Kidney capillary endothelial cell (primary cell): ENCODE measurements around the gene PTP4A1.

Source experiments
- DNase-seq: peaks from one replicate; pipeline ENCODE4 v3.0.0-alpha.2; 2018; ENCODE audit warnings: low spot score

Gene PTP4A1

GRCh38 chr6:63556369-63556768 lies 15.9 kb upstream of the PTP4A1 start:
- no peak for DNase-seq

DNA sequence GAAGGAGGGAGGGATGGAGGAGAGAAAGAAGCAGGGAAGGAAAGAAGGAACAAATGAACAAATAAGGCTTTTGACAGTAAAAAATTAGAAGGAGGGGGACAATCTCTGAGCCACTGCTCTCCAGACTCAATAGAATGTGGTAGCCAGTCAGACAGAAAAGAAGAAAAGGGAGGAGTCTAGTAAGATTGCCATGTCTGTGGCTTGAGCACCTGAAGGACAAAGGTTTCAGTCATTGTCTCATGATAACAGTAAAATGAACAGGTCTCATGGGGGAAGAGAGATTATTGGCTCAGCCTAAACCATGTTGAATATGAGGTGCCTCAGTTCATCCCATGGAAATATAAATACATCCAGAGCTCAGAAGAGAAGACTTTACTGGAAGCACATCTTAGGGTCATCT lies 14.0 kb upstream of the PTP4A1 start:
- no peak for DNase-seq

DNA sequence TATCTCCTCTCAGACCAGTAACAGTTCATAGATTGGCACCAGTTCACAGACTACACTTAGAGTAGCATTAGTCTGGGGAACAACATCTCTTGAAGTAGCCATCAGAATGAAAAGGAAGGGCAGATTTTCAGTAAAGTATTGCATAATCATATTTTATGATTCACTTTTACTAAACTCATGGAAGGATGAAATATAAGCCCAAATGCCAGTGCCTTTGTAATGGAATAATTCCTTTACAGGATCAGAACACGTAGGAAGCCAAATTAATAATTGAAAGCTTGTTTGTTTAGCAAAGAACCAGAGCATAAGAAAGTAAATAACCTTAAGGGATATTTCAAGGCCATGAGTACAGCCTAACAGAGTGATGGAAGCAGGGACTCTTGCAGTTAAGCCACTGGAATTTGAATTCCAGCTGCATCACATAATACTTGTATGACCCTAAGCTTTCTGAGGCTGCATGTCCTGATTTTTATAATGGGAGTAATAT lies 11.4 kb upstream of the PTP4A1 start:
- DNase-seq, result no peak

DNA sequence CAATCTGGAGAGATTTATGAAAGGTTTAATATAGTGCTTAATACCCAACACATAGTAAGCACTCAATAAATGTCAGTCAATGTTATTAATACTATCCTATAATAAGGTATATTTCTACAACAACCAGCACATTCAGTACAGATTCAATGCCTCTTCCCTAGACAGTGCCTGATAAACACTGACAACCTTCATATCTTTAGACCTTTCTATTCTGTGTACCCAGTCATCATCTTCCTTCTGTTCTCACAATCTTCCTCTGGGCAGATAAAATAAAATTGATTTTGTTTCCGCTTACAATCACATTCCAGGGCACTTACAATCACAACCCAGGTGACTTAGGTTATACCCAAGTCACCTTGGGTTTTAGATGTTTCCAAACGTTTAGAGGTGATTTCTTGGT lies 11.0 kb upstream of the PTP4A1 start:
- DNase-seq, result no peak

DNA sequence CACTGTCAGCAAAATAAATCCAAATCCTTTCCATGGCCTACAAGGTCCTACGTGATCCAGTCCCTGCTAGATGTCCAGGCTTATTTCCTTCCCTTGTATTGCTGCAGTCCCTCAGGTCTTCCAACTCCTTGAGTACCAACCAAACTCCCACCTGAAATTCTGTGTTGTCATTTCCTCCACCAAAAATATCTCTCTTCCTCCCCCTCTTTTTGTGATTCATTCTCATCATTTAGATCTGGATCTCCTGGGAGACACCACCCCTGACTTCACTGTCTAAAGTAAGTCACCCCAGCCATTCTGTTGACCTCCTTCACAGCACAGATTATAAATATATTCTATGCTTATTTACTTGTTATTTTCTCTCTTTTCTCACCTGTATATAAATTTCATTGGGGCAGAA lies 9.0 kb upstream of the PTP4A1 start:
- DNase-seq, result no peak

GRCh38 chr6:63565058-63565726 lies 7.1 kb upstream of the PTP4A1 start:
- no peak for DNase-seq

GRCh38 chr6:63565727-63566596 lies 6.3 kb upstream of the PTP4A1 start:
- no peak for DNase-seq

- DNase-seq, result no peak
Measured at GRCh38 chr6:63567966-63568365, 4.3 kb upstream of the PTP4A1 start.

DNA sequence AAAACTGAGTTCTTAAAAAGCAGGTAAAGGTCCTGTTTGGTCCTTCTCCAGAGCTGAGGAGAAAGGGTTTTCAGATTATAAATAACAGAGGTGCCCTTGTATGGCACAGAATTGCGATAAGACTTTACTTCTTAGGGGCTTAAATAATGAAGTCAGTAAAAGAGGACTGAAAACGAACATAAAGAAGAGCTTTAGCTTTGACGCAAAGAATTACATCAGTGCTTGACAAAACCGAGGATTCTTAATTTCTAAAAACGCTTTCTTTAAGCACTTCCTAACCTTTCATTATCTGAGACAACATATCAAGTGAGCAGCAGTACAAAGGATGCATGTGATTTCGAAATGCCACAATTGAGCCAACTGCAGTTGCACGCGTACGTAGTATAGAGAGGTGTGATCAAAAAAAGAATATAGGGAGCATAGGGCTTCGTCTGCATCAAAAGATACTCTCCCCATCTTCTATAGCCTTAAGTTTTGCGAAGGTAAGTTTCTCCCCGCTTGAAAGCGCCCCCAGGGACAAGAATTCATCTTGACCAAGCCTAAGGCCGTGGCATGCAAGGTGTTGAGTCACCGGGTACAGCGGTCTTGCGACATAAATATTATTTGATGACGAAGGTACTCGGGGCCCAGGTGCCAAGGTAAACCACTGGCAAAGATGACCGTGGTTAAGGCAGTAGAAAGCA lies 778 bp upstream of the PTP4A1 start:
- DNase-seq, result no peak

DNA sequence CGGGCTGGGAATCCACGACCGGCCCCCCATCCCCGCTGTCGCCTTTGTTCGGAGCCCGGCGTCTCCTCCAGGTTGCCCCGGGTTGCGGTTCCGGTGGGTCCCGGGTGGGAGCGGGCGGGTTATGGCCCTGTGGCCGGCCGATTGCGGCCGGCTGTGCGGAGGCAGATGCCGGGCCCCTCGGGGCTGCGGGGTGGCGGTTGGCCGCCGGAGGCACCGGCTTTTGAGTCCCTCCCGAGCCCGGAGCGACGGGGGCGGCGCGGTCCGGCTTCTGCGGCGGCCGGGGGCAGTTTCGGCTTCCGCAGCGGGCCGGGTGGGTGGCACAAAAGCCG lies 431 bp downstream of the PTP4A1 start:
- DNase-seq, result no peak

DNA sequence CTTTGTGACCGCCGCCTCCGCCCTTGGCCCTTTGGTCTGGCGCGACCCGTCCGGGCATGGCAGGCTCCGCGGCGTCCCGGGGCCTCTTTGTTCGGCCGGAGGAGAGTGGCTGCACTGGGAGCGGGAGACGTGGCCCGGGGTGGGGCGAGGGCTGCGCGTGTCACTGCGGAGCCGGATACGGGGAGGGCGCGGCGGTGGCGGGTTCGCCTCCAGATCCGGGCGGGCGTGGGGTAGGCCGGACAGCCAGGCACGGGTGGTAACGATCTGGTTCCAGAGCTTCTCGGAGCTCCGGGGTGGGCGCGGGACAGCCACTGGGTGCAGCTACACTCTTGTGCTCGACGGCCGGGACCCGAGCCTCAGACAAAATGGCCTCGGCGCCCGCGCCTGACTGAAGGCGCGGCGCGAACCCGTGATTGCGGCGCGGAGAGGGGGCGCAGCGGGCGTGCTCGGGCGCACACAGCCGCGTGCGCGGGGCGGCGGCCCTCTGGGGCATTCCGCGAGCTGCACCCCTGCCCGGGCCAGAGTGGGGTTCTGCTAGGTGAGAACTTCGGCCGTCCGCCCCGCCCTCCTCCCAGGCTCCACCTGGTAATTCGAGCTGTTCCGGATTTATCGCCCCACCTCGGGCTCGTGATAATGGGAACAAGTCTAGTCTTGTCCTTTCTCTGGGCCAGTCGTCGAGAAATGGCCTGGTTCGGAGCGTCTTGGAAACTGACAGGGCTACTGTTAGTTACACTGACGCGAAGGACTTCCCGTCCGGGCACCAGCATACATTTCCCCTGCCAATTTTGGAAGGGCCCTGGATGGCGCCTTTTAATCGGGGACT lies 1.0 kb downstream of the PTP4A1 start:
- DNase-seq, result no peak

GRCh38 chr6:63573899-63574553 lies 1.7 kb downstream of the PTP4A1 start:
- peak; percentile 57 for DNase-seq

DNA sequence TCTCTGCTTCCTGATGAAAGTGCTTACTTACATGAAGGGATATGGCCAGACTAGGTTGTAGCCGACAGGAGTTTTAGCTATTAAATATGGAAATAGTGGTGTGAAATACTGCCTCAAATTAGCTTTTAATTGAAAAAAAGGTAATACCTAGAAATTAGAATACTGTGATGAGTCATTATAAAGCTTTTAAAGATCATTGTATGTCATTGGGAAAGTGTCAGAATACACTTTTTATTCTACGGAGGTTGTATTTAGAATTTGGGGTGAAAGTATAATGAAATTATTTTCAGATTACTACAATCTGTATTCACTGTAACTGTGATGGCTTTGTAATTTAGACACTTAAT lies 2.2 kb downstream of the PTP4A1 start:
- no peak for DNase-seq

DNA sequence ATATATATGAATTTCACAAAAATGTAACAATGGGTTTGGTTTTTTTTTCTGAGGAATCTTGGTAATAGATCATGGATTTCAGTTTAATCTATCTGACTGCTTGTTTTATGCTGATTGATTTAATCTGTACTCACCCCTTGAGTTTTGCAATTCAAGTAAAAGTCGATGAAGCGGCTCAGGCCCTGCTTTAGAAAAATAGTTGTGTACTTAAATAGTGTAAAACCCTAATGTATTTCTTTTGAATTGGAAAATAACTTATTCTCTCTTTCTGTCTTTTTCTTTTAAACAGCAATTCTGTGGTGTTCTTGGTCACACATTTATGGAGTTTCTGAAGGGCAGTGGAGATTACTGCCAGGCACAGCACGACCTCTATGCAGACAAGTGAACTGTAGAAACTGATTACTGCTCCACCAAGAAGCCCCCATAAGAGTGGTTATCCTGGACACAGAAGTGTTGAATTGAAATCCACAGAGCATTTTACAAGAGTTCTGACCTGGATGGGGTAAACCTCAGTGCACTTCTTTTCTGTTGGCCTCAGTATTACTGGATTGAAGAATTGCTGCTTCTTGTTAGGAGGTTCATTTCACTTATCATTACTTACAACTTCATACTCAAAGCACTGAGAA lies 4.0 kb downstream of the PTP4A1 start:
- no peak for DNase-seq

DNA sequence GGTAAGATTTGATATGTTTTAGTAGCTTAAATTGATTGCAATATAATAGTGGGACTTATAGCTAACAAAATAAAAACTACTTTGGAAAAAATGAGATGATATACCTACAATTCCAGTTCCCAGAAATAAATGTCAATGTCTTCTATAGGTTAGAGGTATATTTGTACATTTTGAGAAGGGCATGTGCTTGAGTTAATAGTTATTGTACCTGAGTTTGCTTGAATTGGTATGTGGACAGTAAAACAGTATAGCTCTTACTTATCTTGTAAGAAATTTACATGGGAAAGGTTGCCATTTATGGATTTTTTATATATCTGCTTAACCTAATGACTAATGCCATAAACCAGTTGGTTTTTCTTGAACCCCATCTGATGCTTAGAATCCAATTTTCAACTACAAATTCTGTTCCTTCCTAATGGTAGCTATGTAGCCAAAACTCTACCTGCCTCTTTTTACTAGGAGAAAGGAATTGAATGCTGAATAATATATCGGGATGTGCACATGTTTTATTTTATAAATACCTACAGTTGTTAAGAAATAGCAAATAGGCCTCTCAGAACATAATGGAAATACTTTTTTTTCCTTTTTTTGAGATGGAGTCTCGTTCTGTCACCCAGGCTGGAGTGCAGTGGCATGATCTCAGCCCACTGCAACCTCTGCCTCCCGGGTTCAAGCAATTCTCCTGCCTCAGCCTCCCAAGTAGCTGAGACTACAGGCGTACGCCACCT lies 4.9 kb downstream of the PTP4A1 start:
- no peak for DNase-seq

DNA sequence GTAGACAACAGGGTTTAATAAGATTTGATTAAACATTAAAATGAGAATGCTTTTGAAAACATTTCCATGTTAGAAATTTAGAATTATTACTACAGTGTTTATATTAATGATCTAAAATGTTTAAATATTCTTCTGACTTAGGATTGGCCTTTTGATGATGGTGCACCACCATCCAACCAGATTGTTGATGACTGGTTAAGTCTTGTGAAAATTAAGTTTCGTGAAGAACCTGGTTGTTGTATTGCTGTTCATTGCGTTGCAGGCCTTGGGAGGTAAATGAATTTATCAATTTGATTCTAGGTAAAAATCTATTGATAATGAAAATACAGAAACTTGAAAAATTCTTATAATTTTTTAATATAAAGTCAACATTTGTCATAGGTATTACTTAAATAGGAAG lies 6.5 kb downstream of the PTP4A1 start:
- DNase-seq, result no peak

DNA sequence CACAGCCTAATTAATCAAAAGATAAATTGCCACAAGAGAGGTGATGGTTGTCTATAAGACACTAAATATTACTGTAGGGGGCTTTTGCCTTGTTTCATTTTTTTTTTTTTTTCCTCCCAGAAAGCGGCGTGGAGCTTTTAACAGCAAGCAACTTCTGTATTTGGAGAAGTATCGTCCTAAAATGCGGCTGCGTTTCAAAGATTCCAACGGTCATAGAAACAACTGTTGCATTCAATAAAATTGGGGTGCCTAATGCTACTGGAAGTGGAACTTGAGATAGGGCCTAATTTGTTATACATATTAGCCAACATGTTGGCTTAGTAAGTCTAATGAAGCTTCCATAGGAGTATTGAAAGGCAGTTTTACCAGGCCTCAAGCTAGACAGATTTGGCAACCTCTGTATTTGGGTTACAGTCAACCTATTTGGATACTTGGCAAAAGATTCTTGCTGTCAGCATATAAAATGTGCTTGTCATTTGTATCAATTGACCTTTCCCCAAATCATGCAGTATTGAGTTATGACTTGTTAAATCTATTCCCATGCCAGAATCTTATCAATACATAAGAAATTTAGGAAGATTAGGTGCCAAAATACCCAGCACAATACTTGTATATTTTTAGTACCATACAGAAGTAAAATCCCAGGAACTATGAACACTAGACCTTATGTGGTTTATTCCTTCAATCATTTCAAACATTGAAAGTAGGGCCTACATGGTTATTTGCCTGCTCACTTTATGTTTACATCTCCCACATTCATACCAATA lies 7.8 kb downstream of the PTP4A1 start:
- DNase-seq, result no peak

- no peak for DNase-seq
Measured at GRCh38 chr6:63580704-63580961, 8.4 kb downstream of the PTP4A1 start.

DNA sequence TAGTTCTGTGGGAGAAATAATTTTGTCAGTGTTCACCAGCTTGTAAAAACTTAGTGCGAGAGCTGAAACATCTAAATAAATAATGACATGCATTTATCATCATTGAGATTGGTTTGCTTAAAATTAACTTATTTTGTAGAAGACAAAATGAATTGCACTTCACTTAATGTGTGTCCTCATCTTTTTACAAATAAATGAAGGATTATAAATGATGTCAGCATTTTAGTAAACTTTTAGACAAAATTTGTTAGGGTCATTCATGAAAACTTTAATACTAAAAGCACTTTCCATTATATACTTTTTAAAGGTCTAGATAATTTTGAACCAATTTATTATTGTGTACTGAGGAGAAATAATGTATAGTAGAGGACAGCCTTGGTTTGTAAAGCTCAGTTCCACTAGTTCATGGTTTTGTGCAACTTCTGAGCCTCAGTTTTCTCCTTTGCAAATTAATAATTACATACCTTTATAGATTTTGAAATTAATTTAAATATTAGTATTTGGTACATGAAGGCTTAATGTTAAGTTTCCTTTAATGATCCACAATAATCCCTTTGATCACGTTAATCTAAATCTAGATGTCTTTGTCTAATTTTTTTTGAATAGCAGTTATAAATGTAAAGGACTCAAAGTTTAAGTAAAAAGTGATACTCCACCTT lies 9.2 kb downstream of the PTP4A1 start:
- DNase-seq, result no peak
